Smooth muscle cell of trachea (primary cell): ENCODE data around the gene PFDN1. TPM values are rescaled to one million over a fixed set of nuclear protein-coding genes. Genes with fewer than 3 reads are reported as not detected.

Experiments used
- total RNA-seq: library from RNA; depleted of rRNA; stranded (reverse); fragments of >200 nt; gene quantifications from 2 replicates; pipeline ENCODE4 v1.2.1, GENCODE V29; 2014

Gene PFDN1, protein sequence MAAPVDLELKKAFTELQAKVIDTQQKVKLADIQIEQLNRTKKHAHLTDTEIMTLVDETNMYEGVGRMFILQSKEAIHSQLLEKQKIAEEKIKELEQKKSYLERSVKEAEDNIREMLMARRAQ
- total RNA-seq = 62.0 and 76.4 TPM in 2 replicates

DNA sequence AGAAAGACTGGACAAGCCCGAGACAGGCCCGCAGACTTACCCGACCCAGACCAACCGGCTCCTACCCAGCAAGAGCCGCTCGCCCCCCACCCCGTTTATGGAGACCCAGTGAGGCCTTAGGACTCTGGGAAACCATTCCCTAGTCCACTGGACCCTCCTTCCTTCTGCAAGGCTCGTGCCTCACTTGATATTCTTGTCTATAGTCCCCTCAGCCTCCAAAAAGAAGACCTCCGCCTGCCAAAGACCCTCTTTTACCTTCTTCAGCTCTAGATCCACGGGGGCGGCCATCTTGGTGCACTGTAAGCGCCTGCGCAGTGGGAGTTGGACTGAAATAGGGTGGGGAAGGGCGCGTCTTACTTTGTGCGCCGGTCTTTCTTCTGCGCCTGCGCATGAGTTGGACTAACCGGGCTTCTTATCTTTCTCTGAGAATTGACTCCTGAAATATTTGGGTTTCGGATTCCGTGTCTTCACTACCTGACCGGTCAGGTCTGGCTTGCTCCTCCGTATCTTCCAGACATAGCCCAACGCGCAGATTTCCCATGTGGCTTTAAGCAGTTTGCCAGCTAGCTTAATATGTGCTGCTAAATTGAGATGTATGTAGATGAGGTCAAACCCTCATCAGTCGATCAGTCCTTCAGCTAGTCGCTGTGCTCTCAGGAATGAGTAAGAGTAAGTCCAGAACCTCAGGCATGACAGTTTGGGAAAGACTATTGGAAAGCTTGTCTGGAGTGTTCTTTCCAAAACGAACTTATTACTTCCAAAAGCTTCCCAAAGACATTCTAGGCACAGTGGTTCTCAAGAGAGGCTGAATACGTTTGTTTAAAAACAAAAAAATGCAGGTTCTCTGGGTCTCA is at the start of gene PFDN1:
Gene PFDN1, minus strand, starts transcription at position 316 of the 854 bp plus-strand sequence. Its CDS starts 28 bp downstream, at position 288.

DNA sequence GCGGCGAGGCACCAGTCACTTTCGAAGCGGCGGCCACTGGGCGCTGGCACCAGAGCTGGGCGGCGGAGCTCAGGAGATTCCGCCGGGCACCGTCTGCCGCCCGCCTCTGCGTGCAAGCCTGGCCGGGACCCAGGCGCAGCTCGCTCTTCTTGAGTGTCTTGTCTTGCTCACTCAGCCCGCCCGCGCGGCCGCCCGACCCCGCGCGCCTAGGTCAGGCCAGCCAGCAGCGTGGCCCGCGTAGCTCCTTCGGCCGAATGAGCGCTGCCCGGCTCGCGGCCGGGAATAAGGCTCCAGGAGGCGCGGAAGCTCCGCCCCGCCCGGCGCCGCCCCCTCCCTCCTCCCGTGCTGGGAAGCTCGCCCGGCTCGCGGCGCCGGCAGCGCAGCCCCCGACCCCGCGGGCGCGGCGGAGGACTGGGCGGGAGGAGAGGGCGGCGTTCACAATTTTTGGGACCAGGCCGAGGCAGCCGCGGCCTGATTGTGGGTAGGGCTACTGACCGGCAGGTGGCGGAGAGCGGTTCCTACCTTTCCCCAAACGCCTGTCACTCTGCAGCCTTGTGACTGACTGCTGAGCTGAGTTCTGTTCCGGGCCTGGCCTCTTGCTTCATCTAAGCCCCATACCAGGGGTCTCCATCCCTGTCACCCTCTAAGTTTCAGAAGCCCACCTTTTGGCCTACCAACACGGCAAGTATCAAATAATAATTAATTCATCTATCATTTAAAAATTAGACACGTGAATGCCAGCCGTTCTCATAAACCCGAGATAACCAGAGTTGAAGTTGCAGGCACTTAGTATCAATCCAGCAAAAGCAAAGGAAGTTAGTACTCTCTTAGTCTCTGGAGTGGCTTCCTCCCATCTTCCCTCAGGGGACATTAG is 43.7 kb upstream of the PFDN1 start, which contains the start of gene HBEGF:
Gene HBEGF, minus strand, starts transcription at position 256 of the 874 bp plus-strand sequence. CDS start 275 bp downstream, outside the sequence.

Other genes starting within 250 kb of the PFDN1 start
- gene PURA, start 189.0 kb downstream of the PFDN1 start, total RNA-seq = 15.7 and 18.2 TPM in 2 replicates
- 9.2 and 11.9 TPM in 2 replicates for gene IGIP, start 177.2 kb downstream of the PFDN1 start, total RNA-seq
- 18.0 and 45.5 TPM in 2 replicates for gene CYSTM1, start 127.9 kb downstream of the PFDN1 start, total RNA-seq
- 0.73 and 1.7 TPM in 2 replicates for gene HBEGF, start 43.5 kb upstream of the PFDN1 start, total RNA-seq
- not detected in 2 replicates for gene SLC4A9, start 57.1 kb upstream of the PFDN1 start, total RNA-seq
- 65.8 and 90.3 TPM in 2 replicates for gene ANKHD1, start 98.7 kb upstream of the PFDN1 start, total RNA-seq
- 1.5 and 3.3 TPM in 2 replicates for gene EIF4EBP3, start 244.6 kb upstream of the PFDN1 start, total RNA-seq